Activated CD4-positive, CD25-positive, alpha-beta regulatory T cell (primary cell): ENCODE results near the gene CHERP.
"Not testable (repeated sequence)": the region's sequence is repeated elsewhere in the genome, so short reads cannot be mapped to it uniquely, and the experiment has no call there.

Experiments
- DNase-seq, 4 experiments: peaks; one replicate each; lab custom pipeline; 2025; lab: John Stamatoyannopoulos, UW

Gene CHERP

GRCh38 chr19:16520074-16520973 is 21.9 kb downstream of the CHERP start:
- DNase-seq: no peak

GRCh38 chr19:16519230-16519687 is 23.0 kb downstream of the CHERP start:
- DNase-seq: no peak

GRCh38 chr19:16518483-16519229 is 23.6 kb downstream of the CHERP start:
- DNase-seq: no peak

GRCh38 chr19:16518061-16518460 is 24.2 kb downstream of the CHERP start:
- no peak for DNase-seq

GRCh38 chr19:16516923-16517610 is 25.2 kb downstream of the CHERP start:
- no peak for DNase-seq

GRCh38 chr19:16516381-16516780 is 25.9 kb downstream of the CHERP start:
- DNase-seq: no peak

- DNase-seq: no peak
Measured at GRCh38 chr19:16514383-16515019, 27.7 kb downstream of the CHERP start.

GRCh38 chr19:16512611-16513010 is 29.6 kb downstream of the CHERP start:
- DNase-seq: not testable (repeated sequence)

GRCh38 chr19:16509141-16510061 is 32.8 kb downstream of the CHERP start:
- no peak for DNase-seq

GRCh38 chr19:16508546-16508945 is 33.7 kb downstream of the CHERP start:
- no peak for DNase-seq

- no peak for DNase-seq
Measured at GRCh38 chr19:16506961-16507360, 35.3 kb downstream of the CHERP start.

- not testable (repeated sequence) for DNase-seq
Measured at GRCh38 chr19:16506161-16506560, 36.1 kb downstream of the CHERP start.

- no peak for DNase-seq
Measured at GRCh38 chr19:16504271-16504670, 38.0 kb downstream of the CHERP start.

GRCh38 chr19:16497837-16498236 is 44.4 kb downstream of the CHERP start:
- no peak for DNase-seq

GRCh38 chr19:16497042-16497441 is 45.2 kb downstream of the CHERP start:
- no peak for DNase-seq

GRCh38 chr19:16496613-16496983 is 45.6 kb downstream of the CHERP start:
- no peak for DNase-seq

GRCh38 chr19:16495982-16496612 is 46.1 kb downstream of the CHERP start, which contains the start of the genes C19orf44 and CALR3:
Gene C19orf44 (plus strand): TSS chr19:16496394. CDS start chr19:16500793, 4,399 bp downstream.
Gene CALR3 (minus strand): TSS chr19:16496167. CDS start chr19:16496129, 38 bp downstream.
- DNase-seq: peak; percentile 90 to 96 (median 95)

- not testable (repeated sequence) for DNase-seq
Measured at GRCh38 chr19:16486476-16486875, 55.8 kb downstream of the CHERP start.

GRCh38 chr19:16482745-16483144 is 59.5 kb downstream of the CHERP start:
- DNase-seq: no peak

GRCh38 chr19:16477311-16477710 is 64.9 kb downstream of the CHERP start:
- no peak for DNase-seq
